Measurements from ENCODE around the gene FNDC1.

Gene FNDC1

GRCh38 chr6:159157431-159157830, 11.8 kb upstream of the FNDC1 start:
- no peak for DNase-seq (ENCODE audit: low read depth in 3 of 3, low spot score in 1 of 3)

- DNase-seq (ENCODE audit: low read depth in 3 of 3, low spot score in 1 of 3), result no peak
Observed at GRCh38 chr6:159161839-159162238, 7.4 kb upstream of the FNDC1 start.

GRCh38 chr6:159163901-159164370, 5.3 kb upstream of the FNDC1 start:
- no peak for DNase-seq (ENCODE audit: low read depth in 3 of 3, low spot score in 1 of 3)

GRCh38 chr6:159168536-159169192, 536 bp upstream of the FNDC1 start:
- DNase-seq (ENCODE audit: low read depth in 3 of 3, low spot score in 1 of 3), result no peak

- no peak for DNase-seq (ENCODE audit: low read depth in 3 of 3, low spot score in 1 of 3)
Observed at GRCh38 chr6:159169557-159170332, 545 bp downstream of the FNDC1 start.

GRCh38 chr6:159170333-159170672, 1.1 kb downstream of the FNDC1 start:
- DNase-seq (ENCODE audit: low read depth in 3 of 3, low spot score in 1 of 3), result no peak

GRCh38 chr6:159170999-159171712, 2.0 kb downstream of the FNDC1 start:
- DNase-seq (ENCODE audit: low read depth in 3 of 3, low spot score in 1 of 3), result no peak

GRCh38 chr6:159172091-159172491, 2.9 kb downstream of the FNDC1 start:
- DNase-seq (ENCODE audit: low read depth in 3 of 3, low spot score in 1 of 3), result no peak

- DNase-seq (ENCODE audit: low read depth in 3 of 3, low spot score in 1 of 3), result peak; percentile 6 to 49 (median 29)
Observed at GRCh38 chr6:159174263-159174969, 5.2 kb downstream of the FNDC1 start.

- DNase-seq (ENCODE audit: low read depth in 3 of 3, low spot score in 1 of 3), result no peak
Observed at GRCh38 chr6:159176913-159177312, 7.7 kb downstream of the FNDC1 start.

- no peak for DNase-seq (ENCODE audit: low read depth in 3 of 3, low spot score in 1 of 3)
Observed at GRCh38 chr6:159178847-159179246, 9.6 kb downstream of the FNDC1 start.

- DNase-seq (ENCODE audit: low read depth in 3 of 3, low spot score in 1 of 3), result no peak
Observed at GRCh38 chr6:159180001-159180400, 10.8 kb downstream of the FNDC1 start.

- no peak for DNase-seq (ENCODE audit: low read depth in 3 of 3, low spot score in 1 of 3)
Observed at GRCh38 chr6:159181914-159182313, 12.7 kb downstream of the FNDC1 start.

GRCh38 chr6:159184559-159184958, 15.4 kb downstream of the FNDC1 start:
- no peak for DNase-seq (ENCODE audit: low read depth in 3 of 3, low spot score in 1 of 3)

- DNase-seq (ENCODE audit: low read depth in 3 of 3, low spot score in 1 of 3), result no peak
Observed at GRCh38 chr6:159190460-159190859, 21.3 kb downstream of the FNDC1 start.

GRCh38 chr6:159193923-159194322, 24.7 kb downstream of the FNDC1 start:
- no peak for DNase-seq (ENCODE audit: low read depth in 3 of 3, low spot score in 1 of 3)

GRCh38 chr6:159194421-159194820, 25.2 kb downstream of the FNDC1 start:
- no peak for DNase-seq (ENCODE audit: low read depth in 3 of 3, low spot score in 1 of 3)

GRCh38 chr6:159196430-159196975, 27.3 kb downstream of the FNDC1 start:
- no peak for DNase-seq (ENCODE audit: low read depth in 3 of 3, low spot score in 1 of 3)

- DNase-seq (ENCODE audit: low read depth in 3 of 3, low spot score in 1 of 3), result no peak
Observed at GRCh38 chr6:159197251-159197650, 28.1 kb downstream of the FNDC1 start.

- no peak for DNase-seq (ENCODE audit: low read depth in 3 of 3, low spot score in 1 of 3)
Observed at GRCh38 chr6:159201336-159201735, 32.1 kb downstream of the FNDC1 start.

Measured in stimulated activated CD4-positive, alpha-beta T cell treated with anti-CD3 and anti-CD28 coated beads, TNF-alpha, amount 100 ng/mL, for 1 hour (primary cell).